Large intestine (tissue), 3 donors: ENCODE data around the gene INPP5A. TPM values are rescaled to one million over a fixed set of nuclear protein-coding genes. Genes with fewer than 3 reads are reported as not detected.

Source experiments
- DNase-seq, 2 donors: peaks; one replicate each; pipeline versions ENCODE4 v3.0.0 to v3.0.0-alpha.2; 2013
- H3K27ac ChIP-seq: one replicate; pipeline ENCODE4 v1.5.1; 2013; ENCODE audit warnings: low read length
- H3K27me3 ChIP-seq: 2 replicates; pipeline ENCODE4 v1.6.1; 2013; ENCODE audit warnings: low read length; ENCODE audit not compliant: control insufficient read depth, insufficient read depth
- H3K36me3 ChIP-seq: 2 replicates; pipeline ENCODE4 v1.6.1; 2013; ENCODE audit warnings: low read length; ENCODE audit not compliant: control insufficient read depth, insufficient read depth
- H3K4me1 ChIP-seq: one replicate; pipeline ENCODE4 v1.6.1; 2013; ENCODE audit warnings: low read length; ENCODE audit not compliant: control insufficient read depth, insufficient read depth
- H3K4me3 ChIP-seq: one replicate; pipeline ENCODE4 v1.5.1; 2013; ENCODE audit warnings: low read length
- H3K9me3 ChIP-seq: one replicate; pipeline ENCODE4 v1.6.1; 2013; ENCODE audit warnings: mild to moderate bottlenecking, low read depth, low read length, moderate library complexity; ENCODE audit not compliant: control insufficient read depth
- WGBS: methylation state at CpG from one replicate; pipeline ENCODE4 v1.1.5; 2013; ENCODE audit warnings: low lambda C conversion rate; ENCODE audit not compliant: insufficient coverage; 5-methylcytosine and 5-hydroxymethylcytosine counted together
- polyA plus RNA-seq: library from polyadenylated mRNA; unstranded; fragments of 120-200 nt; gene quantifications from one replicate; pipeline ENCODE4 v1.2.1, GENCODE V29; 2013

The INPP5A gene
- polyA plus RNA-seq, 1 donor: 25.3 TPM

DNA sequence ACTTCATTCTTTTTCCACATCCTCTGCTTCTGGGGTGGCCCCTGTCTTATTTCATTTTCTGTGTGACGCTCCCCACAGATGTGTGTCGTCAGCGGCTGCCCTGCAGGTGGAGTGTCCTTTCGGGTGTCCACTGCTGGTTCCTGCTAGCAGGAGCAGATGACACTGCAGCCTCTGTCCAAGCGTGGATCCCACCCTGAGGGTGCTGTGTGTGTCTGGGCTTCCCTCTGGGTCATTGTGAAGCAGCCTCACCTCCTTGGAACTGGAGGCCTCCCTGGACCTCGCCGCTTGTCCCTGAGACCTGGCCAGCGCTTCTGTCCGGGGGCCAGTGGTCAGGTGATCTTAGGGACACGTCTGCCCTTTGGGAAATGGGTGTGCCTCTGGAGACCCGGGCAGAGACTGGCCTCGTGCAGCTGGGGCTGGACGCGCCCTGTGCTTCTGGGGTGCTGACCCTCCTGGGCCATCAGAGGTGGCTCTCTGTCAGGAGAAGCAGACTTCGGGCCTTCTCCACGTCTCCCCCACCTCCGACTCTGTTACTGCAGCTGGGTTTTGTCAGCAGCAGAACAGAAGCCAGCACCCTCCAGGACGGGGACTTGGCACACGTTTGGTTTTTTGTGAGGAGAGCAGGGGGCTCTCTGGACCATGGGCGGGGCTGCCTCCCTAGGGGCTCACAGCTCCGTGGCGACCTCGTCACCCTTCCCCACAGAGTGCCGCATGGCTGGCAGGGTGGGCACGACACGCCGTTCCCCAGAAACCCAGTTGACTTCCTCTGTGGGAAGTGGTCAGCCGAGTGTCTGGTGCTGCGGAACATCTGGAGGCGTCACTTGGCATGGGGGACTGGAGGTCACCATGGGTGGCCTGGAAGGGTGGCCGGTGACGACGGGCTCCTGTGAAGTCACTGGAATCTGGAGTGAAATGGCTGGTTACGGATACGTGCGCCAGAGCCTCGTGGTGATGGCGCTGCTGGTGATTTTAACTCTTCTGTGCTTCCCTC is 48.4 kb downstream of the INPP5A start:
- H3K27ac ChIP-seq: no peak overlapping the region

DNA sequence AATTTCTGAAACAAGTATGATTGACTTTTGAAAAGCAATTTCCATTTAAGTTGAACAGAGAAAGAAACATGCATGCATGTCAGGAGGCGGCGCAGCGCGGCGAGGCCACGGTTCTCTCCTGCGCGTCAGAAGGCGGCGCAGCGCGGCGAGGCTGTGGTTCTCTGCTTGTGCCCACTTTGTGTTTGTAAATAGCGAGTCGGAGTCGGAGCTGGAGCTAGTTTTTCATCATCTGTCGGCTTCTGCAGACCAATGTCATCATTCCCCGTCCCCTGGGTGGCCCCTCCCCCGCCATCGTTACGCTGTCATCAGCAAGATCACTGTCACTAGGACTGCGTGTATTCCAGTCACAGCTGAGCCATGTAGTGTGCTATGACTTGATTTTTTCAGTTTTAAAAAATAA is 49.2 kb downstream of the INPP5A start:
- Histone ChIP-seq H3K4me1 (peaks cover 13% of the 10 kb centered on the region), H3K27me3 (no peaks in the 10 kb centered on the region), H3K4me3 (no peak overlapping the region), H3K9me3 (peaks cover 19% of the 10 kb centered on the region), H3K27ac (no peak overlapping the region), H3K36me3 (peaks cover 2% of the 10 kb centered on the region)
- WGBS: no CpG with 5 or more reads among the region's 22 CpGs
- no peak for DNase-seq

More for the DNA sequence above, 48.4 kb downstream of the INPP5A start:
- H3K36me3 ChIP-seq: peaks cover 2% of the 10 kb centered on the region
- H3K27me3 ChIP-seq: no peaks in the 10 kb centered on the region
- WGBS: 80% methylated on average over 1 of the region's 38 CpGs
- H3K9me3 ChIP-seq: peaks cover 19% of the 10 kb centered on the region
- H3K4me3 ChIP-seq: no peak overlapping the region
- H3K4me1 ChIP-seq: peaks cover 13% of the 10 kb centered on the region
- no peak for DNase-seq

DNA sequence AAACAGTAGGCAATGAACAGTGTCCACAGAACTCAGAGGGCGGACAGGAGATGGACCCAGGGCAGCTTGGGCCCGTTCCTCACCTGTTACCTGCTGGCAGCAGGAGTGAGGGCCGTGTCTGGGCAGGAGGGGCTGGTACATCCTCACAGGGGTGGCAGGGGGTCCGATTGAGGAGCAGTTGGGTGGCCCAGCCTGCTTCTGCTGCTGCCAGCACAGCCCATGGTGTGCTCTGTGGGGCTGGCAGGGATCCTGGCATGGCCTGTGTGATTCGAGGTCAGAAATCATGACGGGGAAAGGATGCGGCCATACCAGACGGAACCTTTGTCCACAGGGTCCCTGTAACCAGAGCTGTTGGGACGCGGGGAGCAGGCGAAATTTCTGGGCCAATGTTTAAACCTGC is 49.6 kb downstream of the INPP5A start:
- Histone ChIP-seq H3K36me3 (peaks cover 2% of the 10 kb centered on the region), H3K27me3 (no peaks in the 10 kb centered on the region), H3K4me3 (no peak overlapping the region), H3K4me1 (peaks cover 13% of the 10 kb centered on the region), H3K27ac (no peak overlapping the region), H3K9me3 (peaks cover 21% of the 10 kb centered on the region)
- DNase-seq: no peak
- no CpG with 5 or more reads among the region's 11 CpGs for WGBS

DNA sequence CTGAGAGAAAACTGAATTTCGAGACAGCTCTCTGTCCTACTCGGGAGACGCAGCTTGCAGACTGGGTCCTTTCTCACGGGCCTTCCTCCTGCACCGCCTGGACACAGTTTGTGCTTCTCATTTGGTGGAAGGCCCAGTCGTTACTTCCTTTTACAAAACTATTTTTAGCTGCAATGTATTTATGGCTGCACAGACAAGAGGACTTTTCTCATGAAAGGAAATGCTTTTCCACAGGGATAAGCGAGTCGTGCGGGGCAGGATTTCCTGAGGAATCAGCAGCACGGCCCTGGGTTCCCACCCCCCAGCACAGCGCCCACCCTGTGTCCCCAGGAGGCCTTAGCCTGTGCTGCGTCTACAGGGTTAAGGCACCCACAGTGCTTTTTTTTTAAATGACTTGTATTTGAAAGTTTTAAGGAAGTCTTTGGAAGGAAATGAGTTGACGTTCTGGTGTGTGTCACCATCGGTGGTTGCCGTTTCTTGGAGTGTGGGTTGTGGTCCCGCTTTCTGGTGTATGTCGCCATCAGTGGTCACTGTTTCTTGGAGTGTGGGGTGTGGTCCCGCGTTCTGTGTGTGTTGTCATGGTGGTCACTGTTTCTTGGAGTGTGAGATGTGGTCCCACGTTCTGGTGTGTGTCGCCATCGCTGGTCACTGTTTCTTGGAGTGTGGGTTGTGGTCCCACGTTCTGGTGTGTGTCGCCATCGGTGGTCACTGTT is 50.9 kb downstream of the INPP5A start:
- WGBS: no CpG with 5 or more reads among the region's 25 CpGs
- H3K9me3 ChIP-seq: peaks cover 28% of the 10 kb centered on the region
- peaks cover 21% of the 10 kb centered on the region for H3K4me1 ChIP-seq
- H3K27me3 ChIP-seq: no peaks in the 10 kb centered on the region
- H3K27ac ChIP-seq: peak overlapping the region; percentile 45
- no peaks in the 10 kb centered on the region for H3K36me3 ChIP-seq
- no peak overlapping the region for H3K4me3 ChIP-seq
- DNase-seq: no peak

DNA sequence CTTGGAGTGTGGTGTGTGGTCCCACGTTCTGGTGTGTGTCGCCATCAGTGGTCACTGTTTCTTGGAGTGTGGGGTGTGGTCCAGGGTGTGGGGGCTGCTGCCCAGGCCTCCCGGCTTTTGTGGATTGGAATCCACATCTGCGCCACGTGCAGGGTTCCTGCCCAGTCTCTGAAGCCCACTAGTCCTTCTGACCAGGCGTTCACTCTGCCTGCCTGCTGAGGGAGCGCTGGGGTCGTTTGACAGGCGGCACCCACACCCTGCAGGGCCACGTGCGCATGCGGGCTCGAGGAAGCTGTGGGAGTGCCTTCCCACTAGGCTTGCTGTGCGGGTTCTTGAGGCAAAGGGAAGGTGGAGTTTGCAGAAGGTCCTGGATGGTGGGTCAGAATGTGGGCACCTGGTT is 51.4 kb downstream of the INPP5A start:
- H3K4me1 ChIP-seq: peaks cover 21% of the 10 kb centered on the region
- DNase-seq: no peak
- H3K27me3 ChIP-seq: no peaks in the 10 kb centered on the region
- peaks cover 28% of the 10 kb centered on the region for H3K9me3 ChIP-seq
- H3K36me3 ChIP-seq: no peaks in the 10 kb centered on the region
- no peak overlapping the region for H3K27ac ChIP-seq
- no peak overlapping the region for H3K4me3 ChIP-seq
- no CpG with 5 or more reads among the region's 14 CpGs for WGBS

DNA sequence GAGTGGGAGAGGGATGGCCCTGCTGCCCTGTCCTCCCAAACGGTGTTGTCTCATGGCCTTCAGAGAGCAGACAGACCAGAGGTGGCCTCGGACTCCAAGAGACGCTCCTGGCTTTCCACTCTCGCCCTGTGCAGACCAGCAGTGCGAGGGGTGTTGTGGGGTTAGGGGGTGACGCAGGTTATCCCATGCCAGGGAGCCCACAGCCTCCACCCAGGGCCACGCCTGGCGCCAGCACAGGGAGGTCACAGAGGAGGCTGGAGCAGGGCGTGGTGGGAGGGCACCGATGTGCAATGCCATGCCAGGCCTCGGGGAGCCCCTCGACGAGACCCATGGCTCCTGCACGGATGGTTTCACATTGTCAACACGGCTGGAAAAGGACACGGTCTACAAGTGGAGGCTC is 52.1 kb downstream of the INPP5A start:
- no peak overlapping the region for H3K4me3 ChIP-seq
- H3K27ac ChIP-seq: no peak overlapping the region
- no CpG with 5 or more reads among the region's 16 CpGs for WGBS
- no peaks in the 10 kb centered on the region for H3K36me3 ChIP-seq
- H3K9me3 ChIP-seq: peaks cover 28% of the 10 kb centered on the region
- H3K4me1 ChIP-seq: peaks cover 21% of the 10 kb centered on the region
- H3K27me3 ChIP-seq: no peaks in the 10 kb centered on the region
- no peak for DNase-seq

DNA sequence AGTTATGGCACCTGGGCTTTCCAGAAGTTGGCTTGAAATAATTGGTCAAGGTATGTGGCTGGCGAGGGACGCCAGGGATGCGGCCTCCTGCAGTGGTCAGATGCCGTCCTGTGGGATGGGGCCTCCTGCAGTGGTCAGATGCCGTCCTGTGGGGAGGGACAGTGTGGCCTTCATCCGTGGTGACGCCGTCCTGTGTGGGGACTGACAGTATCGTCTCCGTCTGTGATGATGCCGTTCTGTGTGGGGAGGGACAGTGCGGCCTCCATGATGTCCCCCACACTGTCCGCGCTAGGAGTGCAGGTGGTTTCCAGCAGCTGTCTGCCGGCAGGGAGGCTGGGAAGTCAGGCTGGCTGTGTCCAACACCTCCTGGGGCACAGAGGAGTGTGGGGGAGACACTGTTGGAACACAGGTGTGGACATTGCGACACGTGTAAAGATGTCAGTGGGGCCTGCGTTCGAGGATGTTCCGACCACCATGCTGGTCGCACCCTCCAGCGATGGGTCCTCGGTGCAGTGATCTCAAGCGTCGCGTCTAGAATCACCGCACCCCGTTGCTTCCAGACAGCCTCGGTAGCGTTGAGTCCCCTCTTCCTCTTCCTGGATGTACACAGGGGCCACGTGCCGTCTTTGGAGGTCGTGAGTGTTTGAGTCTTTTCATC is 52.6 kb downstream of the INPP5A start:
- peaks cover 28% of the 10 kb centered on the region for H3K9me3 ChIP-seq
- no peak overlapping the region for H3K27ac ChIP-seq
- H3K36me3 ChIP-seq: no peaks in the 10 kb centered on the region
- no peaks in the 10 kb centered on the region for H3K27me3 ChIP-seq
- H3K4me1 ChIP-seq: peaks cover 21% of the 10 kb centered on the region
- no peak overlapping the region for H3K4me3 ChIP-seq
- DNase-seq: no peak
- 100% methylated on average over 1 of the region's 33 CpGs for WGBS

DNA sequence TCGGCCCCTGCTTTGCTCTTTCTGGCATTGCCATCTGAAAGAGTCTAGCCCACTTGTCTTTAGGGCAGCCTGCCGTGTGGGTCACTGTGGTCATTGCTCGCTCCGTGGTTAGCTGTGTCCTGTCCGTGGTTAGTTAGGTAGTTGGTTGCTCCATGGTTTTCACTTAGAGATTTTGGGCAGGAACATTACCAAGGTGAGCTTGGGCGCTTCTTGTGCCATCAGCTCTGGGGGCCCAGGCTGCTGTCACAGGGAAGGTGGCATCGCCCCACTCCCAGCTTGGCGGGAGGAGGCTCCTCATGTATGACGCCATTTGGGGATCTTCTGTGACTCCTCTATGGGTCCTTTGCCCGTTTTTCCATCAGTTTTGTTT is 53.1 kb downstream of the INPP5A start:
- no CpG with 5 or more reads among the region's 10 CpGs for WGBS
- Histone ChIP-seq H3K4me3 (no peak overlapping the region), H3K27ac (no peak overlapping the region), H3K36me3 (no peaks in the 10 kb centered on the region), H3K4me1 (peaks cover 21% of the 10 kb centered on the region), H3K9me3 (peaks cover 28% of the 10 kb centered on the region), H3K27me3 (no peaks in the 10 kb centered on the region)
- no peak for DNase-seq

DNA sequence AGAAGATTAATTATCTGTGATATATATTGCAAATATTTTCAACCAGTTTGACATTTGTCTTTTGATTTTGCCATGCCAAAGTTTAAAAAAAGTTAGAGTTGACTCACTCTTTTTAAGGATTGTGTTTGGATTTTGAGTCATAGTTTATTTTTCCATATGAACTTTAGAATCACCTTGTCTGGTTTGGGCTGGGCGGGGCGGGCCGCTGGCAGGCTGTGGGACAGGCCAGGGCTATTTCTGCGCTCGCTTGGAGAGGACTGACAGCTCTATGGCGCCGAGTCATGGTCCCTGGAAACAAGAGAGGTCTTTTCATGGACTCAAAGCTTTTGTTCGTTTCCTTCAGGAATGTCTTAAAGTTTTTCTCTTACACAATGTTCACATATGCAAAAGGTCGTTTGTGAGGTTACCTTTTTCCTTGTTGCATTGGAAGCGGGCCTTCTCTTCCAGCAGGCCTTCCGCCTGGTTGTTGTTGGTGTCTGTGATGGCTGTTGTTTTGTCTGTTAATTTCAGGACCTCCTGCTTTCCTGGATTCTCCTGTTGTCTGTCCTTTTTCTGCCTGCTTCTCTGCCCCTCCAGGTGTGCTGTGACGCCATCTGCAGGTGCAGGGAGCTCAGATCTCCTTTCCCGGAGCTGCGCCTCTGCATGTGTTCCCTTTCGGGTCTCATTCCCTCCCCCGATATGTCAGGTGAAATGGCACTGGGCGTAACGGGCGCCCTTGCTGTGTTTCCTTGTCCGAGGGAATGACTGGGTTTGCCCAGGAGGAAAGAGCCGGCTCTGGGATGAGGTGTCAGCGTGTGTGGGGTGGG is 53.8 kb downstream of the INPP5A start:
- H3K4me1 ChIP-seq: peaks cover 15% of the 10 kb centered on the region
- H3K27me3 ChIP-seq: no peaks in the 10 kb centered on the region
- no peak overlapping the region for H3K4me3 ChIP-seq
- 71% methylated on average over 4 of the region's 22 CpGs for WGBS
- peak overlapping the region; percentile 13 for H3K27ac ChIP-seq
- peaks cover 28% of the 10 kb centered on the region for H3K9me3 ChIP-seq
- H3K36me3 ChIP-seq: no peaks in the 10 kb centered on the region
- DNase-seq: peak in 1 of 2 donors; percentile 58
